K562 (cell line): ENCODE data around the gene RASGEF1C. TPM values are rescaled to one million over a fixed set of nuclear protein-coding genes. Genes with fewer than 3 reads are reported as not detected.

Experiments
- ATAC-seq: fragments of 200-7000 bp; cut with Tn5 transposase; 3 replicates; pipeline ENCODE4 v1.9.1; 2020; ENCODE audit warnings: moderate library complexity
- BruUV-seq: library from RNA; stranded (reverse); fragments of 400-500 nt; replicated peaks from 2 replicates; lab custom pipeline; 2021; lab: Mats Ljungman, UMichigan
- CTCF ChIA-PET: fragments of 300-600 bp; formaldehyde crosslinking; extraction: SDS; loops from one replicate; lab custom pipeline; 2021; ENCODE audit warnings: low intra/inter-chr PET ratio; lab: Yijun Ruan, JAX
- POLR2A ChIA-PET: fragments of 300-600, 350-650 bp; sonication (Branson Sonifier 250); formaldehyde crosslinking; extraction: SDS; loops from one replicate; lab custom pipeline; 2021; ENCODE audit warnings: antibody characterized with exemption, inconsistent platforms; lab: Yijun Ruan, JAX
- DNase-seq, 4 experiments: peaks; one replicate each; pipeline versions ENCODE4 v3.0.0 to v3.0.0-alpha.2; 2011 to 2018; ENCODE audit warnings: low spot score in 3 of 4, mixed read lengths in 3 of 4; ENCODE audit errors: extremely low read depth in 1 of 4
- FAIRE-seq: peaks from 2 replicates; lab custom pipeline; 2011; peaks lifted over from hg19 to GRCh38; lab: Jason Lieb, UNC
- H2AFZ ChIP-seq: 2 replicates; pipeline ENCODE4 v1.6.0; 2011; ENCODE audit warnings: low read depth, low read length, control low read depth, inconsistent platforms
- H3K27ac ChIP-seq: fragments of 200-600 bp; 3 replicates; pipeline ENCODE4 v1.8.0; 2011; ENCODE audit warnings: low read depth, mild to moderate bottlenecking, control low read depth, inconsistent platforms, low read length, moderate library complexity, mixed read lengths; ENCODE audit errors: extremely low read depth
- H3K27me3 ChIP-seq, 2 experiments: fragments of 300-600 bp in 1 of 2; 2 replicates in 1 of 2; 3 replicates in 1 of 2; pipeline versions ENCODE4 v1.6.0 to v1.8.0; 2011; ENCODE audit warnings: inconsistent platforms in 2 of 2, low read length in 2 of 2, mild to moderate bottlenecking in 1 of 2, mixed read lengths in 1 of 2, moderate library complexity in 1 of 2; ENCODE audit not compliant: control insufficient read depth in 2 of 2, insufficient read depth in 2 of 2
- H3K36me3 ChIP-seq: fragments of 300-600 bp; 3 replicates; pipeline ENCODE4 v1.8.0; 2011; ENCODE audit warnings: mild to moderate bottlenecking, low read length, inconsistent platforms; ENCODE audit not compliant: control insufficient read depth, insufficient read depth
- H3K4me1 ChIP-seq, 2 experiments: fragments of 200-600 bp in 1 of 2; replicated peaks in 1 of 2; 2 replicates in 1 of 2; 3 replicates in 1 of 2; pipeline versions ENCODE4 v1.5.1 to v1.8.0; 2011; ENCODE audit warnings: inconsistent platforms in 2 of 2, low read length in 2 of 2, mild to moderate bottlenecking in 1 of 2, mixed read lengths in 1 of 2, moderate library complexity in 1 of 2; ENCODE audit not compliant: control insufficient read depth in 2 of 2, insufficient read depth in 2 of 2
- H3K4me2 ChIP-seq: 2 replicates; pipeline ENCODE4 v1.6.1; 2011; ENCODE audit warnings: low read length, control low read depth, inconsistent platforms, mixed read lengths; ENCODE audit not compliant: insufficient read depth
- H3K4me3 ChIP-seq: fragments of 200-600 bp; sonication (generic), shearing (Covaris generic); 2 replicates; pipeline ENCODE4 v1.5.1; 2016; ENCODE audit warnings: control low read depth, inconsistent platforms
- H3K79me2 ChIP-seq: fragments of 200-600 bp; 3 replicates; pipeline ENCODE4 v1.8.0; 2011; ENCODE audit warnings: low read length, inconsistent platforms; ENCODE audit not compliant: control insufficient read depth, insufficient read depth
- H3K9ac ChIP-seq, 2 experiments: 2 replicates each; pipeline versions ENCODE4 v1.6.0 to v1.6.1; 2011; ENCODE audit warnings: low read depth in 2 of 2, low read length in 2 of 2, control low read depth in 1 of 2, inconsistent platforms in 1 of 2, mild to moderate bottlenecking in 1 of 2, mixed read lengths in 1 of 2; ENCODE audit not compliant: insufficient read depth in 1 of 2
- H3K9me1 ChIP-seq: one replicate; pipeline ENCODE4 v1.6.0; 2011; ENCODE audit warnings: inconsistent platforms, mild to moderate bottlenecking, low read length, moderate library complexity; ENCODE audit not compliant: control insufficient read depth, insufficient read depth
- H3K9me3 ChIP-seq: replicated peaks from 2 replicates; pipeline ENCODE4 v1.5.1; 2011; ENCODE audit warnings: low read depth, low read length, inconsistent platforms; ENCODE audit not compliant: control insufficient read depth, insufficient read depth
- H4K20me1 ChIP-seq: replicated peaks from 2 replicates; pipeline ENCODE4 v1.6.1; 2011; ENCODE audit warnings: low read length, inconsistent platforms, mixed read lengths; ENCODE audit not compliant: control insufficient read depth, insufficient read depth
- CHD4 ChIP-seq: fragments of 200-600 bp; sonication (generic); IDR thresholded peaks from 3 replicates; pipeline ENCODE4 v1.6.1; 2012; ENCODE audit warnings: low read depth, mild to moderate bottlenecking, mixed read lengths, low read length, inconsistent platforms; ENCODE audit not compliant: insufficient read depth, insufficient replicate concordance, poor library complexity, severe bottlenecking
- HCFC1 ChIP-seq: IDR thresholded peaks from 2 replicates; pipeline ENCODE4 v1.6.1; 2012; ENCODE audit warnings: low read depth, low read length, improper control_type of control experiment
- KAT2B ChIP-seq: IDR thresholded peaks from one replicate; pipeline ENCODE4 v1.6.1; 2012; ENCODE audit warnings: low read depth, mild to moderate bottlenecking, control low read depth, inconsistent platforms, low read length, moderate library complexity
- KDM2B ChIP-seq: fragments of 250-450 bp; sonication (Bioruptor Pico); IDR thresholded peaks from 2 replicates; pipeline ENCODE4 v1.8.0; 2021; ENCODE audit warnings: mild to moderate bottlenecking, moderate library complexity
- NR2F6 ChIP-seq: fragments of 450-650 bp; formaldehyde crosslinking; IDR thresholded peaks from 2 replicates; pipeline ENCODE4 v1.4.0; 2020; ENCODE audit warnings: mild to moderate bottlenecking
- PYGO2 ChIP-seq: fragments of 450-650 bp; IDR thresholded peaks from 2 replicates; pipeline ENCODE4 v1.6.1; 2016; ENCODE audit warnings: mild to moderate bottlenecking, missing genetic modification characterization, moderate library complexity, missing compliant biosample characterization
- ZNF444 ChIP-seq: fragments of 250-450 bp; sonication (Bioruptor Pico); IDR thresholded peaks from 2 replicates; pipeline ENCODE4 v1.4.0; 2020; ENCODE audit warnings: mild to moderate bottlenecking, moderate library complexity
- WGBS: fragments of 100-300 bp; shearing (Covaris generic); methylation state at CpG from one replicate; pipeline ENCODE4 v1.1.6; 2016; ENCODE audit warnings: low coverage, mixed read lengths; ENCODE audit not compliant: insufficient coverage; ENCODE audit errors: missing lambda C conversion rate; 5-methylcytosine and 5-hydroxymethylcytosine counted together
- in situ Hi-C: fragments of 300-500 bp; cut with MboI; formaldehyde crosslinking; loops from 4 replicates; pipeline ENCODE4 v1.15.0; 2018; ENCODE audit warnings: inconsistent platforms, mixed read lengths
- intact Hi-C: fragments of 100-400 bp; cut with micrococcal nuclease; formaldehyde crosslinking; loops from 2 replicates; pipeline ENCODE4 v1.14.2; 2022
- polyA plus RNA-seq, 8 experiments: library from polyadenylated mRNA; depleted of rRNA in 4 of 8; stranded (reverse) in 5 of 8; unstranded in 3 of 8; fragments of >200 nt; fragmentation: Nextera tagmentation in 2 of 8; fragmentation: Illumina TruSeq in 1 of 8; extraction: Ambion mirVana in 2 of 8; extraction: Trizol in 1 of 8; gene quantifications; 2 replicates each; pipeline versions ENCODE4 v1.2.1 to v1.2.3, GENCODE V29; 2011 to 2014; ENCODE audit warnings: inconsistent platforms in 1 of 8, missing spikeins in 1 of 8
- total RNA-seq, 7 experiments: library from RNA; depleted of rRNA in 6 of 7; stranded (reverse); fragments of >200 nt in 6 of 7; fragmentation: Illumina TruSeq in 2 of 7; extraction: Trizol in 2 of 7; gene quantifications; 2 replicates each; pipeline versions ENCODE4 v1.2.1 to v1.2.3, GENCODE V29; 2011 to 2021; ENCODE audit warnings: low replicate concordance in 1 of 7
- TF ChIP-seq, protein P1 (sequence below), 2 experiments: fragments of 450-650 bp in 1 of 2; sonication (generic) in 1 of 2; formaldehyde crosslinking in 1 of 2; IDR thresholded peaks in 1 of 2; conservative IDR thresholded peaks in 1 of 2; 2 replicates each; pipeline versions ENCODE4 v1.6.1 to v1.8.1; 2016 to 2023; ENCODE audit warnings: mild to moderate bottlenecking in 2 of 2, moderate library complexity in 2 of 2, inconsistent platforms in 1 of 2, missing genetic modification reagents in 1 of 2

Gene RASGEF1C
- total and polyA plus RNA-seq, 9 of the 15 experiments (the other 6 are each of a cell fraction or from before 2014, with no cell fraction given), result 0.04 to 1.1 (median 0.21) TPM; not detected in 4

DNA sequence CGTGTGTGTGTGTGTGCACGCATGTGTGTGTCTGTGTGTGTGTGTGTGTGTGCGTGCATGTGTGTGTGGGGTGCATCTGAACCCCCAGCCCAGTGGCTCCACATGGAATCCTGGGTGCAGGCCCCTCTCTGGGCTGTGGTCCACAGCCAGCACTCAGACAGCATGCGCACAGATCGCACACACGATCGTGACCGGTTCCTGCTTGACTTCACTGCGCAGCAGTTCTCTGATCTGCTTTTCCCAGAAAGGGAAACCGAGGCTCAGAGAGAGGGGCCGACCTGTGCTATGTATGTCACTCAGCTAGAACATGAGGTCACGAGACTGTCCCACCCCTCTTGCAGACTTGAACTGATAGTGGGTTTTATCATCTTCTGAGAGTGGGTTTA lies 34.4 kb downstream of the RASGEF1C start (continued):
- TF ChIP-seq KAT2B (no peak), PYGO2 (tag) (no peak), CHD4 (no peak), ZNF444 (CRISPR knock-in tag) (no peak), NR2F6 (no peak)

DNA sequence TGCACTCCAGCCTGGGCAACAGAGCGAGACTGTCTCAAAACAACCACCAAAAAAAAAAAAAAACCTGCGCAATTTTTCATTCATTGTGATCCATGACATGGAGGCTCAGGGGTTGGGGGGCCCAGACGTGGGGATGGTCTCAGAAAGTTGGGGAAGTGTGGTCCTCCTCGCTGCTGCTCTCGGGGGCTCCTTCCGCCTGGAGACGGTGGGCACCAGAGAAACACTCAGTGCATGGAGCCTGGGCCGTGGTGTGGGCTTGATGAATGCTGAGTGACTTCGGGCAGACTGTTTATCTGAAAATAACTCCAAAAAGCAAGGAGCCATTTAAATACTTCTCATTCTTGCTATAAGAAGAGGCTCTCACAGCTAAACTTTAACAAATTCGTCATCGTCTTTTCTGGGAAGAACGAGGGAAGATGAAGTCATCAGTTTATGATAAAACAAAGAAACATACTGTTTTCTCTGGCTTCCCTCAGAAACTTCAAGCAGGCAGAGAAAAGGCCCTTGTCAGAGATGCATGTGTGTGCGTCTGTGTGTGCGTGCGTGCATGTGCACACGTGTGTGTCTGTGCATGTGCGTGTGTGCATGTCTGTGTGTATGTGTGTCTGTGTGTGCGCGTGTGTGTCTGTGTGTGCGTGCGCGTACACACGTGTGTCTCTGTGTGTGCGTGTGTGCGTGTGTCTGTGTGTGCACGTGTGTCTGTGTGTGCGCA lies 35.0 kb downstream of the RASGEF1C start:
- TF ChIP-seq KDM2B (no peak), HCFC1 (no peak)
- TF ChIP-seq, protein P1, sequence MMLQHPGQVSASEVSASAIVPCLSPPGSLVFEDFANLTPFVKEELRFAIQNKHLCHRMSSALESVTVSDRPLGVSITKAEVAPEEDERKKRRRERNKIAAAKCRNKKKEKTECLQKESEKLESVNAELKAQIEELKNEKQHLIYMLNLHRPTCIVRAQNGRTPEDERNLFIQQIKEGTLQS (IDR thresholded peaks at IDR 0.05), result peak; percentile 45; the same call in 1 of the 2 replicates
- TF ChIP-seq, protein P1 (CRISPR knock-in tag; conservative IDR thresholded peaks at IDR 0.05), result no peak
- FAIRE-seq (peak; percentile 59), DNase-seq (no peak), ATAC-seq (no peak)
- WGBS, result 34% methylated on average over 16 of the region's 27 CpGs
- H3K27me3 ChIP-seq, result peaks cover 33 to 74% of the 10 kb centered on the region in 2 experiments
- no TSS peak for BruUV-seq
- H3K36me3 ChIP-seq, result no peaks in the 10 kb centered on the region
- no peak overlapping the region for H3K27ac ChIP-seq
- H2AFZ ChIP-seq, result no peak overlapping the region
- intact Hi-C loops (no loop called here), in situ Hi-C loops (no loop called here)
- CTCF ChIA-PET, result no interaction called here
- no peak overlapping the region for H3K4me3 ChIP-seq
- peaks cover 11% of the 10 kb centered on the region; the same call in 1 of the 2 replicates for H4K20me1 ChIP-seq
- no peak overlapping the region for H3K4me2 ChIP-seq
- H3K79me2 ChIP-seq, result no peaks in the 10 kb centered on the region
- H3K9me1 ChIP-seq, result no peaks in the 10 kb centered on the region
- H3K4me1 ChIP-seq, result peaks cover 0 to 35% of the 10 kb centered on the region in 2 experiments; a peak in 2 of 5 replicates
- POLR2A ChIA-PET, result no interaction called here
- no peaks in the 10 kb centered on the region for H3K9me3 ChIP-seq
- no peak overlapping the region for H3K9ac ChIP-seq
